Activated CD8-positive, alpha-beta memory T cell treated with anti-CD3 and anti-CD28 coated beads, Interleukin-2, amount 10 ng/mL, durations not matched to agents 7 days and 5 days (primary cell): ENCODE data around the gene CFAP410. TPM values are rescaled to one million over a fixed set of nuclear protein-coding genes. Genes with fewer than 3 reads are reported as not detected.

Experiments used
- ATAC-seq: fragments of 150-1000 bp; cut with Tn5 transposase; one replicate; pipeline ENCODE4 v1.10.0; 2021; ENCODE audit warnings: moderate library complexity
- CTCF ChIA-PET: fragments of 350-600 bp; sonication (Branson Sonifier 250); formaldehyde crosslinking; loops from one replicate; lab custom pipeline; 2021; ENCODE audit warnings: antibody characterized with exemption; lab: Charles Lee
- DNase-seq: peaks from one replicate; pipeline ENCODE4 v3.0.0-alpha.2; 2020
- H3K27ac Mint-ChIP-seq: one replicate; pipeline ENCODE4 v1.8.0; 2021; ENCODE audit warnings: mild to moderate bottlenecking, mixed read lengths
- H3K27me3 Mint-ChIP-seq: one replicate; pipeline ENCODE4 v1.8.0; 2021; ENCODE audit warnings: mixed read lengths
- H3K36me3 Mint-ChIP-seq: one replicate; pipeline ENCODE4 v1.8.0; 2021; ENCODE audit warnings: mild to moderate bottlenecking, mixed read lengths
- H3K4me1 Mint-ChIP-seq: one replicate; pipeline ENCODE4 v1.8.0; 2021; ENCODE audit warnings: mixed read lengths
- H3K4me3 Mint-ChIP-seq: one replicate; pipeline ENCODE4 v1.8.0; 2021; ENCODE audit warnings: mild to moderate bottlenecking, moderate library complexity, mixed read lengths
- H3K9me3 Mint-ChIP-seq: one replicate; pipeline ENCODE4 v1.8.0; 2022; ENCODE audit warnings: low read depth, mixed read lengths
- total RNA-seq, 2 experiments: library from RNA; stranded (reverse); gene quantifications; one replicate each; pipeline ENCODE4 v1.2.3, GENCODE V29; 2021

Gene CFAP410
- total RNA-seq, 2 experiments from 2014 or later, result 14.8 to 15.3 TPM

DNA sequence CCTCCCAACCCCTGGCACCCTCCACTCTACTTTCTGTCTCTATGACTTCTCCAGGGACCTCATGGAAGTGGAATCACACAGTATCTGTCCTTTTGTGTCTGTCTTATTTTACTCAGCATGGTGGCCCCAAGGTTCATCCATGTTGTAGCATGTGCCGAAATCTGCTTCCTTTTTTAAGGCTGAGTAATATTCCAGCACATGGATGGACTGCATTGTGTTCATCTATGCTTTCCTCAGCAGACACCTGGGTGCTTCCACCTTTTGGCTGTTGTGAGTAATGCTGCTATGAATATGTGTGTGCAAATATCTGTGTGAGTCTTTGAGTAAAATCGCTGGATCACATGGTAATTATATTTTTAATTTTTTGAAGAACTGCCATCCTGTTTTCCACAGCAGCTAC is 40.9 kb downstream of the CFAP410 start:
- Mint-ChIP-seq H3K27ac (peak overlapping the region; percentile 63), H3K4me1 (peaks cover 36% of the 10 kb centered on the region), H3K36me3 (no peaks in the 10 kb centered on the region), H3K27me3 (no peaks in the 10 kb centered on the region), H3K9me3 (no peaks in the 10 kb centered on the region), H3K4me3 (peak overlapping the region; percentile 18)
- CTCF ChIA-PET, result interaction anchor here (0.7 to 1.9 kb wide), 14 partner anchors 17 to 509 kb away, joined by 3 to 8 read pairs (median 4); partner anchors contain the start of genes RRP1 and TRPM2
- ATAC-seq (no peak), DNase-seq (no peak)

DNA sequence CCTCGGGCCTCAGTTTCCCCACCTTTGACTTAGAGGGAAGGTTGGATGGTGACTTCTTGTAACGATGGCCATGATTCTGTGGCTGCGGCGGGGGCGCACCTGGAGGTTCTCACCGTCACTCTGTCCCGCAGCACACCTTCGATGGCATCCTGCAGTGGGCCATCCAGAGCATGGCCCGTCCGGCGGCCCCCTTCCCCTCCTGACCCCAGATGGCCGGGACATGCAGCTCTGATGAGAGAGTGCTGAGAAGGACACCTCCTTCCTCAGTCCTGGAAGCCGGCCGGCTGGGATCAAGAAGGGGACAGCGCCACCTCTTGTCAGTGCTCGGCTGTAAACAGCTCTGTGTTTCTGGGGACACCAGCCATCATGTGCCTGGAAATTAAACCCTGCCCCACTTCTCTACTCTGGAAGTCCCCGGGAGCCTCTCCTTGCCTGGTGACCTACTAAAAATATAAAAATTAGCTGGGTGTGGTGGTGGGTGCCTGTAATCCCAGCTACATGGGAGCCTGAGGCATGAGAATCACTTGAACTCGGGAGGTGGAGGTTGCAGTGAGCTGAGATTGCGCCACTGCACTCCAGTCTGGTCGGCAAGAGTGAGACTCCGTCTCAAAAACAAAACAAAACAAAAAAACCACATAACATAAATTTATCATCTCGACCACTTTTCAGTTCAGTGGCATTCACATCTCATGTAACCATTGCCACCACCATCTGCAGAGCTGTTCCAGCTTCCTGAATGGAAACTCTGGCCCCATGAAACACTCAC is 41.5 kb downstream of the CFAP410 start:
- peaks cover 35% of the 10 kb centered on the region for H3K4me1 Mint-ChIP-seq
- no peaks in the 10 kb centered on the region for H3K36me3 Mint-ChIP-seq
- H3K9me3 Mint-ChIP-seq, result no peaks in the 10 kb centered on the region
- H3K27me3 Mint-ChIP-seq, result no peaks in the 10 kb centered on the region
- CTCF ChIA-PET, result interaction anchor here (0.7 to 1.9 kb wide), 16 partner anchors 10 to 508 kb away, joined by 3 to 8 read pairs (median 4); partner anchors contain the start of gene RRP1
- peak overlapping the region; percentile 14 for H3K4me3 Mint-ChIP-seq
- peak; percentile 84 for DNase-seq
- H3K27ac Mint-ChIP-seq, result peak overlapping the region; percentile 63
- peak; percentile 35 for ATAC-seq

DNA sequence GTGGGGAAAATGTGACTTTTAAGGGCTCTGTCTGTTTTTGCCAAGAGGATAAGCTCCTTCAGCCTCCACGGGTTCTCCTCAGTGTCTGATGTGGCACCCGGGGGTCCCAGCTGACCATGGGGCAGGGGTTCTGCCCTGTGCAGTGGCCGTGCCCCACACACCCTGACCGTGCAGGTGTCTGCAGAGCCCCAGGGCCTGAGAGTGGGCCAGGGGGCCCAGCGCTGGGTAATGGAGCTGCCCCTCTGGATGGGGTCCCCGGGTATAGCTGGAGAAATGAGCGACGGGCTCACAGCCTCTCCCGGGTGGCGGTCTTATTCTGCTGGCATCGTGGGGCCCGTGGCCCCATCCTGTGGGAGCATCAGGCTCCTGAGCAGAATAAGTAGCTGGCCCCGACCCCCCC is 42.3 kb downstream of the CFAP410 start:
- DNase-seq, result no peak
- no peak overlapping the region for H3K27ac Mint-ChIP-seq
- H3K9me3 Mint-ChIP-seq, result no peaks in the 10 kb centered on the region
- H3K27me3 Mint-ChIP-seq, result no peaks in the 10 kb centered on the region
- H3K4me1 Mint-ChIP-seq, result peaks cover 27% of the 10 kb centered on the region
- no peak for ATAC-seq
- CTCF ChIA-PET, result interaction anchor here (1.0 to 1.9 kb wide), 6 partner anchors 20 to 284 kb away, joined by 3 to 8 read pairs (median 4); no protein-coding TSS in a partner anchor
- H3K4me3 Mint-ChIP-seq, result no peak overlapping the region
- no peaks in the 10 kb centered on the region for H3K36me3 Mint-ChIP-seq

DNA sequence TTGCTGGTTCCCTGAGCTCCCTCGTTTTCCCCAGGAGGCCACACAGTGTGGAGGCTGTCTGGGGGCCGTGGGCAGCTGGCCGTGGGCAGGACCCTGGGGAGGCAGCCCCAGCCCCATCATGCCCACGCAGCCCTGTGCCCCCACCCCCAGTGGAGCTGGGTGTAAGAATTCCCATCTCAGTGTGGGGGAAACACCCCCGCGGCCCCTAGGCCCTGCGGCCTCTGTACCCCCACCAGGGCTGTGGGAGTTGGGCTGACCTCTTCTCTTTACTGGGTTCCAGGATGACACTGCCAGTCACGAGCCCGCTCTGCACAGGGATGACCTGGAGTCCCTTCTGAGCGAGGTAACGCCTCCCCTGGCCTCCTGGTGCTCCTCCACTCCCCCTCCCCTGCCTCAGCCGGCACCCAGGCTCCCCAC is 43.1 kb downstream of the CFAP410 start:
- Mint-ChIP-seq H3K4me3 (no peak overlapping the region), H3K36me3 (no peaks in the 10 kb centered on the region)
- CTCF ChIA-PET, result no interaction called here

DNA sequence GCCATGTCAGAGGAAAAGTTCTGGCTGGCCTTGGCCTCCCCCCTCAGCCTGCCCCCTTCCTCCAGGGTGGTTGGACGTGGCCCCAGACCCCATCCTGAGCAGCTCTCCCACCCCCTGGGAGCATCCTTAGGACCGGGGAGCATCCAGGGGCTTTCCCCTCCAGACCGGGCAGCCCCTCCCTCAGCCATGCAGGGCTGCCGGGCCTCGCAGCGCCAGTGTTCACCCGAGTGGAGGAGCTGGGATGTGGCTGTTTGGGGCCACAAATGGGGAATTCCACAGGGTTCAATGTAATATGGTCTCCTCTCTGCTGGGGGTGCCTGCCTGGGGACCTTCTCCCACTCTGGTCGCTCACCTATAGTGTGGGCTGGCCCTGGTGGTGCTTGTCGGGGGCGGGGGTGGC is 43.5 kb downstream of the CFAP410 start:
- H3K27ac Mint-ChIP-seq, result no peak overlapping the region
- H3K9me3 Mint-ChIP-seq, result no peaks in the 10 kb centered on the region
- H3K27me3 Mint-ChIP-seq, result no peaks in the 10 kb centered on the region
- H3K4me1 Mint-ChIP-seq, result peaks cover 18% of the 10 kb centered on the region
- no peak for ATAC-seq
- CTCF ChIA-PET, result no interaction called here
- H3K36me3 Mint-ChIP-seq, result no peaks in the 10 kb centered on the region
- H3K4me3 Mint-ChIP-seq, result no peak overlapping the region
- DNase-seq, result no peak

More for the DNA sequence above, 43.1 kb downstream of the CFAP410 start:
- H3K9me3 Mint-ChIP-seq, result no peaks in the 10 kb centered on the region
- peaks cover 22% of the 10 kb centered on the region for H3K4me1 Mint-ChIP-seq
- ATAC-seq, result no peak
- no peak for DNase-seq
- H3K27ac Mint-ChIP-seq, result no peak overlapping the region
- no peaks in the 10 kb centered on the region for H3K27me3 Mint-ChIP-seq

DNA sequence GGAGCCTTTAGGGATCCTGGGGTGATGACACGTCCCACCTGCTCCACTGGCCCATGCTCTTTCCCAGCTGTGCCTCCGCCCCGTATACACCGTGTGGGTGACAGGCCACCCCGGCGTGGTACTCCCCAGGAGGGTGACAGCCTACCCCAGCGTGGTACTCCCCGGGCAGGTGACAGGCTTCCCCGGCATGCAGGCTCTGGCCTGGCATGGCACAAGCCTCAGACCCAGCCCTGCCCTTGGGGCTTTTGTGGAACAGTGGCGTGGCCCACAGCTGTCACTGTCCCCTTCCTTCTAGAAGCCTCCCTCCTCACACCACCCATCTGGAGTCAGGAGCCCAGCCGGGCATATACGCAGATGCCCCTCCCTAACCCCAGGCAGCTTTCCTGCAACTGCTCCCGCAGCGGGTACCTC is 44.0 kb downstream of the CFAP410 start:
- H3K36me3 Mint-ChIP-seq, result no peaks in the 10 kb centered on the region
- H3K27ac Mint-ChIP-seq, result no peak overlapping the region
- CTCF ChIA-PET, result no interaction called here
- DNase-seq (no peak), ATAC-seq (no peak)
- no peaks in the 10 kb centered on the region for H3K27me3 Mint-ChIP-seq
- H3K4me3 Mint-ChIP-seq, result no peak overlapping the region
- peaks cover 18% of the 10 kb centered on the region for H3K4me1 Mint-ChIP-seq
- no peaks in the 10 kb centered on the region for H3K9me3 Mint-ChIP-seq

DNA sequence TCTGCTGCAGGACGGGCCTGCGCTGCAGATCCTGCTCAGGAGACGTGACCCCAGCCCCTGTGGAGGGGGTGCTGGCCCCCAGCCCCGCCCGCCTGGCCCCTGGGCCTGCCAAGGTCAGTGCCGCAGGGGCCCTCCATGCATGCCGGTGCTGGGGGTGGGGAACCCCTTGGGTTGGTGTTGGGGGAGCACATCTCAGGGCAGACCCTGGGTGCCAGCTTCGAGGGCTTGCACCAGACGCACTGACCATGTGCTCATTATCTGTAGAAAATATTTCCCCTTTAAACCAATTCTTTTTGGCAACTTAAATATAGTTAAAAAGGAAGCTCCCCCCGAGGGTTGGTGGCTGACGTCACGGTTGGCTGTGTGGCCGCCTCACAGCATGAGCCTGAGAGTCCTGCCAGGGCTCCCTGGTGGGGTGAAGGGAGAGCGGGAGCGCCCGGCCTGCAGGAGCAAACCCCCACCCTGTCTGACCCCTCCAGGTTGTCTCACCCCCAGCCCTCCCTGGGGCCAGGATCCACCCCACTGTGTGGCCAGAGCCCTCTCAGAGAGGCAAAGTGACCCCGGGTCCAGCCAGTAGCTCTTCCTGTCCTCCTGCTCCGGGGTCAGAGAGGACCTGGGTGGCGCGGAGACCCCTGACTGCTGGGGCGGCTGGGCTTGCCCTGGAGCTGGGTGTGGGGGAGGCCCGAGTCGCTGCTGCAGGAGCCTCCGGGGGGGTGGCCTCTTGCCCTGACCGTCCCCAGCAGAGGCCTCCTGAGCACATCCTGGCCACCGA is 44.6 kb downstream of the CFAP410 start:
- CTCF ChIA-PET, result interaction anchor here (0.6 kb wide), 1 partner anchor 38 kb away, joined by 3 read pairs; no protein-coding TSS in a partner anchor
- Mint-ChIP-seq H3K4me3 (no peak overlapping the region), H3K27ac (no peak overlapping the region), H3K9me3 (no peaks in the 10 kb centered on the region), H3K4me1 (peaks cover 18% of the 10 kb centered on the region), H3K36me3 (no peaks in the 10 kb centered on the region), H3K27me3 (no peaks in the 10 kb centered on the region)
- no peak for ATAC-seq
- DNase-seq, result no peak

DNA sequence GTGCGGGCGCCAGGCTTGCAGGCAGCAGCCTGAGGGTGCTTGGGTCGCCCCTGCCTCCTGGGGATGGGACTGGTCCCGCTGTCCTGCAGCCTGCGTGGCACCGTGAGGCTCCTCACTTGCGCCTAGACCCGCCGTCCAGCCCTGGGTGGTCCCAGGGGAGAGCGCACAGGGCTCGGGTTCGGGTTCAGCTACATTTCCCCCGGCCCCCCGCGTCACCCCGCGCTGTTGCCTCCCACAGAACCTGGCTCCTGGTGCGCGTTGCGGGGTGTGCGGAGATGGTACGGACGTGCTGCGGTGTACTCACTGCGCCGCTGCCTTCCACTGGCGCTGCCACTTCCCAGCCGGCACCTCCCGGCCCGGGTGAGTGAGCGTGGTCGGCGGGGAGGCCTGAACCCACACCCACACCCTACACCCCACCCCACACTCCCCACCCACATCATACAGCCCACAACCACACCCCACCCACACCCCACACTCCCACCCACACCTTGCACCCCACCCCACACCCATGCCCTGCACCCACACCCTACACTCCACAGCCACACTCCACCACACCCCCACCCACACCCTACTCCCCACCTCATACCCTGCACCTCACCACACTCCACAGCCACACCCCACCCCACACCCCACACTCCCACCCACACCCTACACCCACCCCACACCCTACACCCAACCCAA is 45.5 kb downstream of the CFAP410 start:
- Mint-ChIP-seq H3K9me3 (no peaks in the 10 kb centered on the region), H3K4me3 (no peak overlapping the region), H3K27ac (no peak overlapping the region), H3K27me3 (no peaks in the 10 kb centered on the region), H3K4me1 (peaks cover 13% of the 10 kb centered on the region), H3K36me3 (no peaks in the 10 kb centered on the region)
- no peak for ATAC-seq
- CTCF ChIA-PET, result no interaction called here
- DNase-seq, result no peak

DNA sequence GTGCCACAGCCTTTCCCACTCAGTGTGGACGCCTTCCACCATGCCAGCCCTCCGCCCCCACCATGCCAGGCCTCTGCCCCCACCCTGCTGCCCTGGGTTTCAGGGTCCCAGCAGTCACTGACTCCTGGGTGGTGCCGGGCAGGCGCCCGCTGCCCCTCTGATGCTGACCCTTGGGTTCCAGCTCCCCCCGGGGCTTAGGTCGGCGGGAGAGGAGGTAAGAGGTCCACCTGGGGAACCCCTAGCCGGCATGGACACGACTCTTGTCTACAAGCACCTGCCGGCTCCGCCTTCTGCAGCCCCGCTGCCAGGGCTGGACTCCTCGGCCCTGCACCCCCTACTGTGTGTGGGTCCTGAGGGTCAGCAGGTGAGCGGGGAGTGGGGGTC is 46.4 kb downstream of the CFAP410 start:
- no peaks in the 10 kb centered on the region for H3K9me3 Mint-ChIP-seq
- H3K27ac Mint-ChIP-seq, result no peak overlapping the region
- DNase-seq (no peak), ATAC-seq (no peak)
- CTCF ChIA-PET, result no interaction called here
- peaks cover 4% of the 10 kb centered on the region for H3K4me1 Mint-ChIP-seq
- H3K27me3 Mint-ChIP-seq, result no peaks in the 10 kb centered on the region
- no peaks in the 10 kb centered on the region for H3K36me3 Mint-ChIP-seq
- H3K4me3 Mint-ChIP-seq, result no peak overlapping the region

DNA sequence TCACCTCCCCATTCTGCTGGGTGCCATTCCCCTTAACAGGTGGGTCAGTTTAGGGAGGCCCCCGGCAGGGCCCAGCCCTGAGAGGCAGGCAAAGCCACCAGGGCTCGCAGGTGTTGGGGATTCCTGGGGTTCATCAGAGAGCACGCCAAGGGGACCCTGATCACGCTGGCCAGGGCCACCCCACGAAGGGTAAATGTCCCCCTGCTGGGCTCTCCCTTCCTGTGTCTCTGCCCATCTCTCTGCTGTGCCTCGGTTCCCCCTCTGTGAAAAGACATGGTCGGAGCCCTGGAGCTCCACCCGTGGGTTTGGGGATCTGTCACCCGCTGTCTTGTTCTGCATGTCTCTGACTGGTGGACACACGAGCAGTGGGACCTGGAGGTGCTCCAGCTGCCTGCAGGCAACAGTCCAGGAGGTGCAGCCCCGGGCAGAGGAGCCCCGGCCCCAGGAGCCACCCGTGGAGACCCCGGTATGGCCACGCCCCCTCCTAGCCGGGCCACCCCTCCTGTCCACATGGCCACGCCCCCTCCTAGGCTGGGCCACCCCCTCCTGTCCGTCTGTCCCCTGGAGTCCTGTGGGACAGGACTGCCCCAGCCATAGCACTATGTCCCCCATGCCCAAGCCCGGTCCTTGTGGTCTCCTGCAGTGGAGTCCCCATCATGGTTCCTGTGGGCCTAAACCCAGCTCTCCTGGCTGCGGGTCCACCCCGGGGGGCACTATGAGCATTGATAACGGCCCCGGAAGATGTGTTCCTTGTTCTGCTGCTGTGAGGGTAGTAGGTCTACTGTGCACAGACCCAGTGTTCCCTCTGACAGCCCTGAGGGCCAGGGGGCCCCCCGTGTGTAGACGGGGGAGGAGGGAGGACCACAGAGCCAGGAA is 47.0 kb downstream of the CFAP410 start:
- Mint-ChIP-seq H3K27ac (no peak overlapping the region), H3K36me3 (no peaks in the 10 kb centered on the region), H3K27me3 (no peaks in the 10 kb centered on the region), H3K4me3 (no peak overlapping the region), H3K9me3 (no peaks in the 10 kb centered on the region), H3K4me1 (no peaks in the 10 kb centered on the region)
- DNase-seq (no peak), ATAC-seq (no peak)
- CTCF ChIA-PET, result interaction anchor here (0.9 kb wide), 1 partner anchor 9 kb away, joined by 3 read pairs; no protein-coding TSS in a partner anchor

DNA sequence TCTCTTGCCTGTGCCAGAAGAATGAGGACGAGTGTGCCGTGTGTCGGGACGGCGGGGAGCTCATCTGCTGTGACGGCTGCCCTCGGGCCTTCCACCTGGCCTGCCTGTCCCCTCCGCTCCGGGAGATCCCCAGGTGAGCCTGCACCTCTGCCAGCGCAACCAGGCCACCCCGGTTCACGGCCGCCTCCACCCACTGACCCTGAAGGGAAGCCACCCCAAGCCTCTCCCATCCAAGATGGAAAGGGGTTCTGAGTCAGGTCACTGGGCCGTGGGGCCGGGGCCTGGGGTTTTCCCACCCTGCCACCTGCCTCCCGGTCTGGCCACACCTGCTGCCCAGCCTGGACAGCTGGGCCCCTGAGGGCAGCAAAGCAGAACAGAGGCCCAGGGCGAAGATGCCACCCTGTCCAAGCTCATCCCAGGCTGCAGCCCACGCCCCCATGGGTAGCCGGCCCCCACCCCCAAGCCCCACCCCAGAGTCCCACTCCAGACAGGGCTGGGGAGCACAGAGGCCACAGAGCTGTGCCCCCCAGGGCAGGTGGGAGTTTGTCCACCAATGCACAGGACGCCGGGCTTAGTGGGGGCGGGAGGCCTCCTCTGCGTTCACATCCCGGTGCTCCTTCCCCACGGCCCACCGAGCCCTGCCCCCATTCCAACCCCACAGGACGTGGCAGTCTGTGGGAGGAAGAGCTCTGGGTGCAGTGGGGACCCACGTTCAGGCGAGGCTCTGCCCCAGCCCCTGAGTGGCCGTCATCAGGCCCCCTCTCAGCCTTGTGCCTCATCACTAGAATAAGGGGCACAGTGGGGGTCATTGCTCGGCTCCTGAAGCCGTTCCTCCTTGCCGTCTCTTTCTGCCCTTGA is 47.9 kb downstream of the CFAP410 start:
- ATAC-seq (no peak), DNase-seq (no peak)
- Mint-ChIP-seq H3K27me3 (no peaks in the 10 kb centered on the region), H3K27ac (no peak overlapping the region), H3K4me3 (no peak overlapping the region), H3K36me3 (no peaks in the 10 kb centered on the region), H3K4me1 (no peaks in the 10 kb centered on the region), H3K9me3 (no peaks in the 10 kb centered on the region)
- CTCF ChIA-PET, result interaction anchor here (0.9 kb wide), 1 partner anchor 10 kb away, joined by 3 read pairs; no protein-coding TSS in a partner anchor
